Lower leg skin (tissue), 4 donors: ENCODE data around the gene TRIM65. TPM values are rescaled to one million over a fixed set of nuclear protein-coding genes. Genes with fewer than 3 reads are reported as not detected.
A peak's percentile ranks its signal among the peaks of the same experiment; 100 is the strongest.

Source experiments
- DNase-seq, 2 donors: peaks; one replicate each; pipeline ENCODE4 v3.0.0-alpha.2; 2019; ENCODE audit warnings: low spot score in 2 of 2
- H3K4me3 ChIP-seq: fragments of 200-600 bp; sonication (generic); 2 replicates; pipeline ENCODE4 v1.5.1; 2017; ENCODE audit warnings: mild to moderate bottlenecking, low read depth; ENCODE audit not compliant: poor library complexity, severe bottlenecking
- POLR2A ChIP-seq, 2 donors: fragments of 450-650 bp; IDR thresholded peaks; one replicate each; pipeline ENCODE4 v1.6.1; 2016 to 2017; ENCODE audit warnings: antibody characterized with exemption in 2 of 2, mild to moderate bottlenecking in 1 of 2, moderate library complexity in 1 of 2
- WGBS, 2 donors: methylation state at CpG; one replicate each; pipeline ENCODE4 v1.1.5; 2018; 5-methylcytosine and 5-hydroxymethylcytosine counted together
- intact Hi-C: fragments of 100-400 bp; cut with DNase I; formaldehyde crosslinking; loops from one replicate; pipeline ENCODE4 v1.15.0; 2023; ENCODE audit warnings: low total_unique reads
- total RNA-seq, 4 donors: library from RNA; depleted of rRNA; stranded (reverse); fragments of >200 nt; gene quantifications; one replicate each; pipeline ENCODE4 v1.1.0, GENCODE V29; 2016
- TF ChIP-seq, protein P1 (sequence below), 3 donors: fragments of 450-650 bp; IDR thresholded peaks; one replicate each; pipeline ENCODE4 v1.5.1; 2016; ENCODE audit warnings: antibody characterized with exemption in 3 of 3, mild to moderate bottlenecking in 3 of 3, moderate library complexity in 2 of 3

TRIM65 gene
- total RNA-seq, 4 donors from 2014 or later: 23.1 to 36.3 (median 32.2) TPM

DNA sequence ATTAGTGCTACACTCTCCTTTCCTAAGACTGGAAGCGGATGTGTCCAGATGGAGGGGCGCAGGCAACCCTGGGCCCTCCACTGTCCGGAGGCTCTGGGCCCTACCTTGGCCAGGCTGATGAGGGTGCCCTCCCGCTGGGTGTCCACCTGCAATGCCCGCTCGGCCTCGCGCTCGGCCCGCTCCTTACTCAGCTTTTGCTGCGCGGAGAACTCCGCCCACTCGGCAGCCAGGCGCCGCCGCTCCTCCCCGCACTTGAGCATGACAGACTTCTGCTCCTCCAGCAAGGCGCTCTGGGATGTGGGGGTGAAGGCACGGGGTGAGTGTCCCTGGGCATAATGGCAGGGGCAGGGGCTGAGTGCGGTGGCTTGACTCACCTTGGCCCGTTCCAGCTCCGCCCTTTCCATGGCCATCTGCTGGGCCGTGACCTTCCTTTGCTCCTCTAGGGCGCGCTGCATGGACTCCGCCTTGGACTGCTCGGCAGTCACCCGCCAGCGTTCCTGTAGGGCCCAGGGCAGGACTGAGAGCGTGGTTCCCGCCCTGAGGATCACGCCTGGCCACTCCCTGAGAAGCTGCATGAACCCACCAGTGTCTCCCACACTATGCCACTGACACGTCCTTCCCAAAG lies 18.0 kb upstream of the TRIM65 start:
- TF ChIP-seq, protein P1, sequence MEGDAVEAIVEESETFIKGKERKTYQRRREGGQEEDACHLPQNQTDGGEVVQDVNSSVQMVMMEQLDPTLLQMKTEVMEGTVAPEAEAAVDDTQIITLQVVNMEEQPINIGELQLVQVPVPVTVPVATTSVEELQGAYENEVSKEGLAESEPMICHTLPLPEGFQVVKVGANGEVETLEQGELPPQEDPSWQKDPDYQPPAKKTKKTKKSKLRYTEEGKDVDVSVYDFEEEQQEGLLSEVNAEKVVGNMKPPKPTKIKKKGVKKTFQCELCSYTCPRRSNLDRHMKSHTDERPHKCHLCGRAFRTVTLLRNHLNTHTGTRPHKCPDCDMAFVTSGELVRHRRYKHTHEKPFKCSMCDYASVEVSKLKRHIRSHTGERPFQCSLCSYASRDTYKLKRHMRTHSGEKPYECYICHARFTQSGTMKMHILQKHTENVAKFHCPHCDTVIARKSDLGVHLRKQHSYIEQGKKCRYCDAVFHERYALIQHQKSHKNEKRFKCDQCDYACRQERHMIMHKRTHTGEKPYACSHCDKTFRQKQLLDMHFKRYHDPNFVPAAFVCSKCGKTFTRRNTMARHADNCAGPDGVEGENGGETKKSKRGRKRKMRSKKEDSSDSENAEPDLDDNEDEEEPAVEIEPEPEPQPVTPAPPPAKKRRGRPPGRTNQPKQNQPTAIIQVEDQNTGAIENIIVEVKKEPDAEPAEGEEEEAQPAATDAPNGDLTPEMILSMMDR (IDR thresholded peaks at IDR 0.05): no peak
- TF ChIP-seq POLR2A (IDR thresholded peaks at IDR 0.05): no peak
- no peak for DNase-seq
- H3K4me3 ChIP-seq: no peak overlapping the region
- intact Hi-C loops: no loop called here
- WGBS, 2 donors: 84 to 94% methylated on average over 34 of the region's 34 CpGs

- intact Hi-C loops: no loop called here
- WGBS, 2 donors: 90 to 96% methylated on average over 20 to 31 of the region's 32 CpGs
- H3K4me3 ChIP-seq: no peak overlapping the region
- DNase-seq: no peak
- TF ChIP-seq, protein P1 (IDR thresholded peaks at IDR 0.05): no peak
- TF ChIP-seq POLR2A (IDR thresholded peaks at IDR 0.05): no peak
Observed at GRCh38 chr17:75913537-75914210, 16.9 kb upstream of the TRIM65 start.

GRCh38 chr17:75910699-75911098 lies 13.9 kb upstream of the TRIM65 start:
- intact Hi-C loops: no loop called here
- no peak overlapping the region for H3K4me3 ChIP-seq
- WGBS, 2 donors: 56 to 62% methylated on average over 6 of the region's 6 CpGs
- no peak for DNase-seq
- TF ChIP-seq, protein P1 (IDR thresholded peaks at IDR 0.05): no peak
- TF ChIP-seq POLR2A (IDR thresholded peaks at IDR 0.05): no peak

GRCh38 chr17:75909812-75910274 lies 13.1 kb upstream of the TRIM65 start:
- peak in 1 of 2 donors; percentile 62 for DNase-seq
- WGBS, 2 donors: 28 to 30% methylated on average over 11 of the region's 11 CpGs
- H3K4me3 ChIP-seq: no peak overlapping the region
- TF ChIP-seq, protein P1 (IDR thresholded peaks at IDR 0.05): no peak
- TF ChIP-seq POLR2A (IDR thresholded peaks at IDR 0.05): no peak
- intact Hi-C loops: loop anchor here (5.0 kb wide), 1 partner anchor 97 kb away; no protein-coding TSS in a partner anchor

GRCh38 chr17:75909051-75909811 lies 12.5 kb upstream of the TRIM65 start:
- intact Hi-C loops: loop anchor here (5.0 kb wide), 1 partner anchor 98 kb away; no protein-coding TSS in a partner anchor
- 51 to 59% methylated on average over 14 of the region's 14 CpGs for WGBS, 2 donors
- no peak overlapping the region for H3K4me3 ChIP-seq
- TF ChIP-seq POLR2A (IDR thresholded peaks at IDR 0.05): no peak
- TF ChIP-seq, protein P1 (IDR thresholded peaks at IDR 0.05): no peak
- DNase-seq: no peak
